ENCODE results near the gene UBA3.

Gene UBA3

GRCh38 chr3:69116897-69117296 lies 36.7 kb upstream of the UBA3 start:
- Histone ChIP-seq H3K36me3 (ENCODE audit: insufficient read depth, low read length) (no peaks in the 10 kb centered on the region), H3K79me2 (ENCODE audit: insufficient read depth, low read length) (no peaks in the 10 kb centered on the region), H3K4me1 (ENCODE audit: insufficient read depth, low read length, poor library complexity, severe bottlenecking) (no peaks in the 10 kb centered on the region), H3K9me3 (ENCODE audit: insufficient read depth, low read depth, low read length) (no peaks in the 10 kb centered on the region), H4K20me1 (ENCODE audit: insufficient read depth, low read length, poor library complexity, severe bottlenecking) (no peaks in the 10 kb centered on the region), H2AFZ (ENCODE audit: low read length) (no peak overlapping the region), H3K4me3 (ENCODE audit: low read length, poor library complexity, severe bottlenecking) (no peak overlapping the region), H3F3A (ENCODE audit: low read depth) (no peaks in the 10 kb centered on the region), H3K9me2 (replicated peaks; ENCODE audit: low read depth, low read length) (no peaks in the 10 kb centered on the region), H3K4me2 (ENCODE audit: low read depth, low read length, poor library complexity, severe bottlenecking) (no peak overlapping the region), H3K27me3 (ENCODE audit: insufficient read depth, low read length, poor library complexity, severe bottlenecking) (no peaks in the 10 kb centered on the region), H3K9ac (ENCODE audit: low read depth, low read length, poor library complexity, severe bottlenecking) (no peak overlapping the region)
- TF ChIP-seq, protein P1, sequence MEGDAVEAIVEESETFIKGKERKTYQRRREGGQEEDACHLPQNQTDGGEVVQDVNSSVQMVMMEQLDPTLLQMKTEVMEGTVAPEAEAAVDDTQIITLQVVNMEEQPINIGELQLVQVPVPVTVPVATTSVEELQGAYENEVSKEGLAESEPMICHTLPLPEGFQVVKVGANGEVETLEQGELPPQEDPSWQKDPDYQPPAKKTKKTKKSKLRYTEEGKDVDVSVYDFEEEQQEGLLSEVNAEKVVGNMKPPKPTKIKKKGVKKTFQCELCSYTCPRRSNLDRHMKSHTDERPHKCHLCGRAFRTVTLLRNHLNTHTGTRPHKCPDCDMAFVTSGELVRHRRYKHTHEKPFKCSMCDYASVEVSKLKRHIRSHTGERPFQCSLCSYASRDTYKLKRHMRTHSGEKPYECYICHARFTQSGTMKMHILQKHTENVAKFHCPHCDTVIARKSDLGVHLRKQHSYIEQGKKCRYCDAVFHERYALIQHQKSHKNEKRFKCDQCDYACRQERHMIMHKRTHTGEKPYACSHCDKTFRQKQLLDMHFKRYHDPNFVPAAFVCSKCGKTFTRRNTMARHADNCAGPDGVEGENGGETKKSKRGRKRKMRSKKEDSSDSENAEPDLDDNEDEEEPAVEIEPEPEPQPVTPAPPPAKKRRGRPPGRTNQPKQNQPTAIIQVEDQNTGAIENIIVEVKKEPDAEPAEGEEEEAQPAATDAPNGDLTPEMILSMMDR (conservative IDR thresholded peaks at IDR 0.05; ENCODE audit: low read length): no peak
- TF ChIP-seq EZH2phosphoT487 (IDR thresholded peaks at IDR 0.05; ENCODE audit: borderline replicate concordance): no peak

DNA sequence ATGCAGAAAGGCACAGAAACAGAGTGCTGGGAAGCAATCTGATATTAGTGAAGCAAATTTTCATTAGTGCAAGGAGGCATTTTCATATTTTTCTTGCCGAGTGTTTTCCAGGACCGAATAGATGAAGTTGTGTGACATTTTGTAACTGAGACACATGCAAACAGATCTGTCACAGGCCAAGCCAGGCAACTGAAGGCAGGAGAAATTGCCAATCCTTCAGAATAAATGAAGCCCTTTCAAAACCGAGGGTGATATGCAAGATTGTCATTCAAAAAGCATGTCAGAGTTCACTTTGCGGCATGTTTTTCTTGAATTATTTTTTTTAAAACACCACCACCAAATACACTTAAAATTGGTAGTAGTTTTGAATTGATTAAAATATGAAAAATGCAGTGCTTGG lies 36.0 kb upstream of the UBA3 start:
- Histone ChIP-seq H3K4me1 (ENCODE audit: insufficient read depth, low read length, poor library complexity, severe bottlenecking) (no peaks in the 10 kb centered on the region), H3K4me3 (ENCODE audit: low read length, poor library complexity, severe bottlenecking) (no peak overlapping the region), H3F3A (ENCODE audit: low read depth) (no peaks in the 10 kb centered on the region), H3K79me2 (ENCODE audit: insufficient read depth, low read length) (no peaks in the 10 kb centered on the region), H3K4me2 (ENCODE audit: low read depth, low read length, poor library complexity, severe bottlenecking) (no peak overlapping the region), H3K9me3 (ENCODE audit: insufficient read depth, low read depth, low read length) (no peaks in the 10 kb centered on the region), H4K20me1 (ENCODE audit: insufficient read depth, low read length, poor library complexity, severe bottlenecking) (no peaks in the 10 kb centered on the region), H3K27me3 (ENCODE audit: insufficient read depth, low read length, poor library complexity, severe bottlenecking) (no peaks in the 10 kb centered on the region), H2AFZ (ENCODE audit: low read length) (no peak overlapping the region), H3K9ac (ENCODE audit: low read depth, low read length, poor library complexity, severe bottlenecking) (no peak overlapping the region), H3K9me2 (replicated peaks; ENCODE audit: low read depth, low read length) (no peaks in the 10 kb centered on the region), H3K36me3 (ENCODE audit: insufficient read depth, low read length) (no peaks in the 10 kb centered on the region)
- TF ChIP-seq, protein P1 (conservative IDR thresholded peaks at IDR 0.05; ENCODE audit: low read length): no peak
- TF ChIP-seq EZH2phosphoT487 (IDR thresholded peaks at IDR 0.05; ENCODE audit: borderline replicate concordance): no peak

DNA sequence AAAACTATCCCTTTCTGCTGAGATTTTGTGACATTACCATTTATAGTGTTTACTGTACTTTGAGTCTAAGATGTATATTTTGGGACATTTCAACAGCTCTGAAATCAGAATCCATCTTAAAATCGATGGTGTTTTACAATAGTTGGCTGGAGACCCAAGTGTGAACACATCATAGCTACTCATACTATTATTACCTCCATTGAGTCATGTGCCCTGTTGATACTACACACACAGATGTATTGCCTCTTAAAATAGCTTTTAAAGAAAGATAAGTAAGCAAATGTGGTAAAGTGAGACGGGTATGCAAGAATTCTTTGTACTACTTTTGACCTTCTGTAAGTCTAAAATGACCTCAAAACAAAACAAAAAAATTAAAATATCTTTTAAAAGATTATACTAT lies 35.6 kb upstream of the UBA3 start:
- Histone ChIP-seq H3K36me3 (ENCODE audit: insufficient read depth, low read length) (no peaks in the 10 kb centered on the region), H3K4me2 (ENCODE audit: low read depth, low read length, poor library complexity, severe bottlenecking) (no peak overlapping the region), H4K20me1 (ENCODE audit: insufficient read depth, low read length, poor library complexity, severe bottlenecking) (no peaks in the 10 kb centered on the region)

More for the DNA sequence above, 35.6 kb upstream of the UBA3 start:
- Histone ChIP-seq H3K79me2 (ENCODE audit: insufficient read depth, low read length) (no peaks in the 10 kb centered on the region), H3F3A (ENCODE audit: low read depth) (no peaks in the 10 kb centered on the region), H3K9me2 (replicated peaks; ENCODE audit: low read depth, low read length) (no peaks in the 10 kb centered on the region), H3K9me3 (ENCODE audit: insufficient read depth, low read depth, low read length) (no peaks in the 10 kb centered on the region), H3K4me1 (ENCODE audit: insufficient read depth, low read length, poor library complexity, severe bottlenecking) (no peaks in the 10 kb centered on the region), H2AFZ (ENCODE audit: low read length) (no peak overlapping the region), H3K4me3 (ENCODE audit: low read length, poor library complexity, severe bottlenecking) (no peak overlapping the region), H3K9ac (ENCODE audit: low read depth, low read length, poor library complexity, severe bottlenecking) (no peak overlapping the region), H3K27me3 (ENCODE audit: insufficient read depth, low read length, poor library complexity, severe bottlenecking) (no peaks in the 10 kb centered on the region)
- TF ChIP-seq, protein P1 (conservative IDR thresholded peaks at IDR 0.05; ENCODE audit: low read length): no peak
- no peak for TF ChIP-seq EZH2phosphoT487 (IDR thresholded peaks at IDR 0.05; ENCODE audit: borderline replicate concordance)
